Limb (tissue), 2 donors: ENCODE measurements around the gene DUSP22.
A peak's percentile ranks its signal among the peaks of the same experiment; 100 is the strongest.

Experiments used
- DNase-seq, 2 donors: peaks; one replicate each; pipeline ENCODE4 v3.0.0-alpha.2; 2016; ENCODE audit errors: extremely low spot score in 2 of 2

Gene DUSP22

GRCh38 chr6:393391-394221, 101.3 kb downstream of the DUSP22 start:
- peak in 1 of 2 donors; percentile 49 for DNase-seq

- no peak for DNase-seq
These were observed 102.5 kb downstream of the DUSP22 start for GRCh38 chr6:394641-395289.

- DNase-seq, result no peak
These were observed 103.3 kb downstream of the DUSP22 start for GRCh38 chr6:395432-396125.

GRCh38 chr6:396126-396520, 103.8 kb downstream of the DUSP22 start:
- no peak for DNase-seq

GRCh38 chr6:397056-397455, 104.8 kb downstream of the DUSP22 start:
- DNase-seq, result no peak

GRCh38 chr6:397604-398003, 105.3 kb downstream of the DUSP22 start:
- DNase-seq, result no peak

- no peak for DNase-seq
These were observed 105.8 kb downstream of the DUSP22 start for GRCh38 chr6:398065-398464.

GRCh38 chr6:398558-399078, 106.3 kb downstream of the DUSP22 start:
- no peak for DNase-seq

- DNase-seq, result no peak
These were observed 107.7 kb downstream of the DUSP22 start for GRCh38 chr6:399785-400534.

GRCh38 chr6:400815-401214, 108.5 kb downstream of the DUSP22 start:
- no peak for DNase-seq
